Nephron (organoid): ENCODE data around the gene FXYD3.

Experiments used
- H3K27ac Mint-ChIP-seq, 3 experiments: 2 replicates each; pipeline ENCODE4 v1.8.0; 2020; ENCODE audit warnings: mixed read lengths in 3 of 3, mild to moderate bottlenecking in 2 of 3, moderate library complexity in 1 of 3
- H3K27me3 Mint-ChIP-seq: 2 replicates; pipeline ENCODE4 v1.8.0; 2021; ENCODE audit warnings: low read depth, mild to moderate bottlenecking, moderate library complexity, mixed read lengths
- H3K36me3 Mint-ChIP-seq: 2 replicates; pipeline ENCODE4 v1.8.0; 2020; ENCODE audit warnings: low read depth, mixed read lengths
- H3K4me1 Mint-ChIP-seq: 2 replicates; pipeline ENCODE4 v1.8.0; 2020; ENCODE audit warnings: mixed read lengths
- H3K4me3 Mint-ChIP-seq, 3 experiments: 2 replicates each; pipeline ENCODE4 v1.8.0; 2020; ENCODE audit warnings: mild to moderate bottlenecking in 3 of 3, mixed read lengths in 3 of 3, moderate library complexity in 2 of 3
- H3K9me3 Mint-ChIP-seq: 2 replicates; pipeline ENCODE4 v1.8.0; 2020; ENCODE audit warnings: mixed read lengths
- TF ChIP-seq, protein P1 (sequence below), 3 experiments: fragments of 200-600 bp; sonication (generic); IDR thresholded peaks; one replicate each; pipeline ENCODE4 v1.5.0; 2021; ENCODE audit warnings: antibody characterized with exemption in 3 of 3; ENCODE audit not compliant: unreplicated experiment in 3 of 3

Gene FXYD3

DNA sequence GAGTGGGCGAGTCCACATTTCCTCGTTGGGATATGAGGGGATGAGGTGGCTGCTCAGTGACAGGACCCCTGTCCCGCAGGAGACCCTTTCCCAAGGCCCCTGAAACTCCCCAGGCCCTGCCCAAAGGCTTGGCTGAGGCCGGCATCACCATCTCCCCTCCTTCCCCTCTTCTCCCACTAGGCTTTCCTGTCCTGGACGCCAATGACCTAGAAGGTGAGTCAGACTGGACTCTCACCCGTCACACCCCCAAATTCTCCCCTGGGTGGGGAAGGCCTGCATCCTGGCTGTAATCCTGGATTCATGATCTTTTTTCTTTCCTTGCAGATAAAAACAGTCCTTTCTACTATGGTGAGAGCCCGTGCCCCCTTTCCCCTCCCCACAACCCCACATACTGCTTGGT, 5.3 kb downstream of the FXYD3 start:
- Mint-ChIP-seq H3K36me3 (no peaks in the 10 kb centered on the region), H3K9me3 (no peaks in the 10 kb centered on the region), H3K27ac (no peak overlapping the region), H3K27me3 (peaks cover 5% of the 10 kb centered on the region), H3K4me3 (no peak overlapping the region), H3K4me1 (peaks cover 19% of the 10 kb centered on the region)
- TF ChIP-seq, protein P1, sequence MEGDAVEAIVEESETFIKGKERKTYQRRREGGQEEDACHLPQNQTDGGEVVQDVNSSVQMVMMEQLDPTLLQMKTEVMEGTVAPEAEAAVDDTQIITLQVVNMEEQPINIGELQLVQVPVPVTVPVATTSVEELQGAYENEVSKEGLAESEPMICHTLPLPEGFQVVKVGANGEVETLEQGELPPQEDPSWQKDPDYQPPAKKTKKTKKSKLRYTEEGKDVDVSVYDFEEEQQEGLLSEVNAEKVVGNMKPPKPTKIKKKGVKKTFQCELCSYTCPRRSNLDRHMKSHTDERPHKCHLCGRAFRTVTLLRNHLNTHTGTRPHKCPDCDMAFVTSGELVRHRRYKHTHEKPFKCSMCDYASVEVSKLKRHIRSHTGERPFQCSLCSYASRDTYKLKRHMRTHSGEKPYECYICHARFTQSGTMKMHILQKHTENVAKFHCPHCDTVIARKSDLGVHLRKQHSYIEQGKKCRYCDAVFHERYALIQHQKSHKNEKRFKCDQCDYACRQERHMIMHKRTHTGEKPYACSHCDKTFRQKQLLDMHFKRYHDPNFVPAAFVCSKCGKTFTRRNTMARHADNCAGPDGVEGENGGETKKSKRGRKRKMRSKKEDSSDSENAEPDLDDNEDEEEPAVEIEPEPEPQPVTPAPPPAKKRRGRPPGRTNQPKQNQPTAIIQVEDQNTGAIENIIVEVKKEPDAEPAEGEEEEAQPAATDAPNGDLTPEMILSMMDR (IDR thresholded peaks at IDR 0.05; ENCODE audit: unreplicated experiment in 3 of 3) = no peak

DNA sequence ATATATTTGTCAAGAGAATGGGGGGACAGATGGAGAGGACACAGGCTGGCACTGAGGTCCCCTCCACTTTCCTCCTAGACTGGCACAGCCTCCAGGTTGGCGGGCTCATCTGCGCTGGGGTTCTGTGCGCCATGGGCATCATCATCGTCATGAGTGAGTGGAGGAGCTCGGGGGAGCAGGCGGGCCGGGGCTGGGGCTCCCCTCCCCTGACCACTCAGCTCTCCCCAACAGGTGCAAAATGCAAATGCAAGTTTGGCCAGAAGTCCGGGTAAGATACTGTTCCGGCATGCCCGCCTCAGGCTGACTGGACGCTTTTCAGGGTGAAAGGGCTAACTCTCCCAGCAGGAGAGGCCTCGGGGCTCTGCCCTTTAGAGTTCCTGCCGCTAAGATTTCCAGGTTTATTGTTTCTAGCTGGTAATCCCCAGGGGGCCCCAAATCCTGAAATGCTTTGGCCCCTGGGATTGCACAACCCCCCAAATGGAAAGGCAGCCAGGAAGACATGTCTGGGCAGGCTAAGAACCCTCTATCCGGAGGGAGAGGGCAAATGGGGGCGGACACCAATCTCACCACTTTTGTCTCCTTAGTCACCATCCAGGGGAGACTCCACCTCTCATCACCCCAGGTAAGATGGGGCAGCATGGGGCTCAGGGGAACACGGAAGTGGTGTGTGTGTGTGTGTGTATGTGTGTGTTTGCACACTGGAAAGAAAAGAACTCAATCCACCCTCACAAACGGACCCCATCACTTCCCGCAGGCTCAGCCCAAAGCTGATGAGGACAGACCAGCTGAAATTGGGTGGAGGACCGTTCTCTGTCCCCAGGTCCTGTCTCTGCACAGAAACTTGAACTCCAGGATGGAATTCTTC, 7.3 kb downstream of the FXYD3 start:
- Mint-ChIP-seq H3K9me3 (no peaks in the 10 kb centered on the region), H3K27ac (no peak overlapping the region), H3K4me3 (no peak overlapping the region), H3K36me3 (no peaks in the 10 kb centered on the region), H3K4me1 (peaks cover 18% of the 10 kb centered on the region), H3K27me3 (peaks cover 4% of the 10 kb centered on the region)
- TF ChIP-seq, protein P1 (IDR thresholded peaks at IDR 0.05; ENCODE audit: unreplicated experiment in 3 of 3) = no peak

DNA sequence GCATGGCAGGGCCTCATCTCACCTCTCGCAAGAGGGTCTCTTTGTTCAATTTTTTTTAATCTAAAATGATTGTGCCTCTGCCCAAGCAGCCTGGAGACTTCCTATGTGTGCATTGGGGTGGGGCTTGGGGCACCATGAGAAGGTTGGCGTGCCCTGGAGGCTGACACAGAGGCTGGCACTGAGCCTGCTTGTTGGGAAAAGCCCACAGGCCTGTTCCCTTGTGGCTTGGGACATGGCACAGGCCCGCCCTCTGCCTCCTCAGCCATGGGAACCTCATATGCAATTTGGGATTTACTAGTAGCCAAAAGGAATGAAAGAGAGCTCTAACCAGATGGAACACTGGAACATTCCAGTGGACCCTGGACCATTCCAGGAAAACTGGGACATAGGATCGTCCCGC, 8.0 kb downstream of the FXYD3 start:
- no peaks in the 10 kb centered on the region for H3K36me3 Mint-ChIP-seq
- peak overlapping the region in 2 of 3 experiments; percentile 53 to 61 for H3K4me3 Mint-ChIP-seq
- H3K4me1 Mint-ChIP-seq = peaks cover 18% of the 10 kb centered on the region
- H3K27me3 Mint-ChIP-seq = peaks cover 4% of the 10 kb centered on the region
- H3K27ac Mint-ChIP-seq = peak overlapping the region in 1 of 3 experiments; percentile 12
- H3K9me3 Mint-ChIP-seq = no peaks in the 10 kb centered on the region
- TF ChIP-seq, protein P1 (IDR thresholded peaks at IDR 0.05; ENCODE audit: unreplicated experiment in 3 of 3) = no peak

DNA sequence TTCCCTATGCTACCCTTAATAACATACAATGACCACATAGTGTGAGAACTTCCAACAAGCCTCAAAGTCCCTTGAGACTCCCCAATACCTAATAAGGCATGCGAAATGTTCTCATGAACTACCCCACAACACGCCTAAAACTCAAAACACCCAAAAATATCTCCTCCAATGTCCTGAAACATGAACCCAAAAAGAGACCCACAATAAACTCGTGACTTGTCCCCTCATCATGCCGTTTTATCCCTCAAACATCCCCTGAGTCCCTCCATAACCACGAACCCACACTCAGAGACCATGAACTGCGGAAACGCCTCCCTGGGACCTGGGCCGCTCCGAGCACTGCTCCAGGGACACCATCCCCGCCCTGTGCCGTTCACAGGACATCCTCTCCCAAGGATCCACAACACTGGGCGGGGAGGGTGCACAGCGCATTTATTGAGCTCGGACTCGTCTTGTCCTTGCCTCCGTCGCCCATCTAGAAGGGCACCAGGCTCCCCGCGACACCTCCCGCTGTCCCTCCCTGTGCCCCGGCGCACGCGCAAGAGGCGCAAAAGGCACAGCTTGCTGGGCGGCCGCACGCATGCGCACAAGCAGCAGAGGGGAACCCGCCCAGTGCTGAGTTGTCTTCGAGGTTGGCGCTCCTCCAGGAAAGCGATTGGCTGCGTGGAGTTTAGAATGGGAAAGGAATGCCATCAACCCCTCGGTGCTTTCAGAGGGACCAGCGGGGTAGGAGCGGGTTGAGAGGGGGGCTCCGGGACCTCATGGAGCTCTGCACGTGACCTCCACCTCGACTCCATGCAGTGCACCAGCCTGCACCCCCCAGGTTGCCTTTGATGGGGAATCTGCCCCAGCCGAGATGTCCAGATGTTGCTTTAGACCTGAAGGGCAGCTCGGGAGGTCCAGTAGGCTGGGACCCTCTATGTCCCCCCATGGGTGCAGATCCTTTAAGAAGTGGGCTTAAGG, 8.8 kb downstream of the FXYD3 start:
- Mint-ChIP-seq H3K36me3 (no peaks in the 10 kb centered on the region), H3K4me3 (peak overlapping the region; percentile 53 to 61 (median 60)), H3K27ac (peak overlapping the region in 2 of 3 experiments; percentile 1 to 12), H3K9me3 (no peaks in the 10 kb centered on the region), H3K27me3 (peaks cover 7% of the 10 kb centered on the region), H3K4me1 (peaks cover 18% of the 10 kb centered on the region)
- TF ChIP-seq, protein P1 (IDR thresholded peaks at IDR 0.05; ENCODE audit: unreplicated experiment in 3 of 3) = no peak

DNA sequence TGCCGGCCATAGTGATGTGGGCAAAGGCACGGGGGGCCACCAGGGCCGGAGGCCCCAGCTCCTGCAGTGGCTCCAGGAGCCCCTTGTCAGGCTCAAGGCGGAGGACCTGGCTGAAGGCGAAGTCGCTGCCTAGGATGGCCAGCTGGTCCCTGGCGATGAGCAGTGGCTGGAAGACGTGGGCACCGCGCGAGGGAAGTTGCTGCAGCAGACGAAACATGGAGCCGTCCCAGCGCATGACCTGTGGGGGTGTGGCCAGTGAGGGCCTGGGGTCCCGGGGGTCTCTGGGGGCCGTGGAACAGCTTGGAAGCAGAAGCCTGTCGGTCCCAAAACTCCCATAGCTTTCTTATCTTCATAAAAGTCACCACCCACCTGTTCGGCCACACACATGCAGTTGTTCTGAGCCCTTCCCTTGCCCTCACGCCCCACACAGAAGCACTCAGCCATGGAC, 9.7 kb downstream of the FXYD3 start:
- Mint-ChIP-seq H3K27me3 (peaks cover 7% of the 10 kb centered on the region), H3K9me3 (no peaks in the 10 kb centered on the region), H3K4me3 (peak overlapping the region in 1 of 3 experiments; percentile 34), H3K27ac (peak overlapping the region in 2 of 3 experiments; percentile 65 to 72), H3K36me3 (no peaks in the 10 kb centered on the region), H3K4me1 (peaks cover 18% of the 10 kb centered on the region)
- TF ChIP-seq, protein P1 (IDR thresholded peaks at IDR 0.05; ENCODE audit: unreplicated experiment in 3 of 3) = no peak
